K562 (cell line): Measurements from ENCODE around the gene OR10D3. TPM values are rescaled to one million over a fixed set of nuclear protein-coding genes. Genes with fewer than 3 reads are reported as not detected.

Source experiments
- ATAC-seq: fragments of 200-7000 bp; cut with Tn5 transposase; 3 replicates; pipeline ENCODE4 v1.9.1; 2020; ENCODE audit warnings: moderate library complexity
- BruUV-seq: library from RNA; stranded (reverse); fragments of 400-500 nt; replicated peaks from 2 replicates; lab custom pipeline; 2021; lab: Mats Ljungman, UMichigan
- CTCF ChIA-PET: fragments of 300-600 bp; formaldehyde crosslinking; extraction: SDS; loops from one replicate; lab custom pipeline; 2021; ENCODE audit warnings: low intra/inter-chr PET ratio; lab: Yijun Ruan, JAX
- POLR2A ChIA-PET: fragments of 300-600, 350-650 bp; sonication (Branson Sonifier 250); formaldehyde crosslinking; extraction: SDS; loops from one replicate; lab custom pipeline; 2021; ENCODE audit warnings: antibody characterized with exemption, inconsistent platforms; lab: Yijun Ruan, JAX
- DNase-seq, 4 experiments: peaks; one replicate each; pipeline versions ENCODE4 v3.0.0 to v3.0.0-alpha.2; 2011 to 2018; ENCODE audit warnings: low spot score in 3 of 4, mixed read lengths in 3 of 4; ENCODE audit errors: extremely low read depth in 1 of 4
- FAIRE-seq: peaks from 2 replicates; lab custom pipeline; 2011; peaks lifted over from hg19 to GRCh38; lab: Jason Lieb, UNC
- H2AFZ ChIP-seq: 2 replicates; pipeline ENCODE4 v1.6.0; 2011; ENCODE audit warnings: low read depth, low read length, control low read depth, inconsistent platforms
- H3K27ac ChIP-seq: fragments of 200-600 bp; 3 replicates; pipeline ENCODE4 v1.8.0; 2011; ENCODE audit warnings: low read depth, mild to moderate bottlenecking, control low read depth, inconsistent platforms, low read length, moderate library complexity, mixed read lengths; ENCODE audit errors: extremely low read depth
- H3K27me3 ChIP-seq, 2 experiments: fragments of 300-600 bp in 1 of 2; 2 replicates in 1 of 2; 3 replicates in 1 of 2; pipeline versions ENCODE4 v1.6.0 to v1.8.0; 2011; ENCODE audit warnings: inconsistent platforms in 2 of 2, low read length in 2 of 2, mild to moderate bottlenecking in 1 of 2, mixed read lengths in 1 of 2, moderate library complexity in 1 of 2; ENCODE audit not compliant: control insufficient read depth in 2 of 2, insufficient read depth in 2 of 2
- H3K36me3 ChIP-seq: fragments of 300-600 bp; 3 replicates; pipeline ENCODE4 v1.8.0; 2011; ENCODE audit warnings: mild to moderate bottlenecking, low read length, inconsistent platforms; ENCODE audit not compliant: control insufficient read depth, insufficient read depth
- H3K4me1 ChIP-seq, 2 experiments: fragments of 200-600 bp in 1 of 2; replicated peaks in 1 of 2; 2 replicates in 1 of 2; 3 replicates in 1 of 2; pipeline versions ENCODE4 v1.5.1 to v1.8.0; 2011; ENCODE audit warnings: inconsistent platforms in 2 of 2, low read length in 2 of 2, mild to moderate bottlenecking in 1 of 2, mixed read lengths in 1 of 2, moderate library complexity in 1 of 2; ENCODE audit not compliant: control insufficient read depth in 2 of 2, insufficient read depth in 2 of 2
- H3K4me2 ChIP-seq: 2 replicates; pipeline ENCODE4 v1.6.1; 2011; ENCODE audit warnings: low read length, control low read depth, inconsistent platforms, mixed read lengths; ENCODE audit not compliant: insufficient read depth
- H3K4me3 ChIP-seq: fragments of 200-600 bp; sonication (generic), shearing (Covaris generic); 2 replicates; pipeline ENCODE4 v1.5.1; 2016; ENCODE audit warnings: control low read depth, inconsistent platforms
- H3K79me2 ChIP-seq: fragments of 200-600 bp; 3 replicates; pipeline ENCODE4 v1.8.0; 2011; ENCODE audit warnings: low read length, inconsistent platforms; ENCODE audit not compliant: control insufficient read depth, insufficient read depth
- H3K9ac ChIP-seq, 2 experiments: 2 replicates each; pipeline versions ENCODE4 v1.6.0 to v1.6.1; 2011; ENCODE audit warnings: low read depth in 2 of 2, low read length in 2 of 2, control low read depth in 1 of 2, inconsistent platforms in 1 of 2, mild to moderate bottlenecking in 1 of 2, mixed read lengths in 1 of 2; ENCODE audit not compliant: insufficient read depth in 1 of 2
- H3K9me1 ChIP-seq: one replicate; pipeline ENCODE4 v1.6.0; 2011; ENCODE audit warnings: inconsistent platforms, mild to moderate bottlenecking, low read length, moderate library complexity; ENCODE audit not compliant: control insufficient read depth, insufficient read depth
- H3K9me3 ChIP-seq: replicated peaks from 2 replicates; pipeline ENCODE4 v1.5.1; 2011; ENCODE audit warnings: low read depth, low read length, inconsistent platforms; ENCODE audit not compliant: control insufficient read depth, insufficient read depth
- H4K20me1 ChIP-seq: replicated peaks from 2 replicates; pipeline ENCODE4 v1.6.1; 2011; ENCODE audit warnings: low read length, inconsistent platforms, mixed read lengths; ENCODE audit not compliant: control insufficient read depth, insufficient read depth
- CBX8 ChIP-seq: fragments of 200-600 bp; sonication (generic); IDR thresholded peaks from 2 replicates; pipeline ENCODE4 v1.6.1; 2012; ENCODE audit warnings: borderline replicate concordance, mixed run types, low read depth, mild to moderate bottlenecking, moderate library complexity, mixed read lengths, low read length, control low read depth, inconsistent platforms; ENCODE audit not compliant: poor library complexity, severe bottlenecking; ENCODE audit errors: extremely low read depth
- ELF1 ChIP-seq: fragments of 200-800 bp; sonication (Bioruptor generic); IDR thresholded peaks from 2 replicates; pipeline ENCODE4 v1.6.1; 2016; ENCODE audit warnings: missing genetic modification characterization, missing compliant biosample characterization
- ETV1 ChIP-seq: fragments of 450-650 bp; conservative IDR thresholded peaks from 2 replicates; pipeline ENCODE4 v1.6.1; 2016; ENCODE audit warnings: missing genetic modification characterization, control low read depth, low read depth, missing compliant biosample characterization
- FOXO4 ChIP-seq: fragments of 450-650 bp; formaldehyde crosslinking; IDR thresholded peaks from 2 replicates; pipeline ENCODE4 v1.4.0; 2020; ENCODE audit warnings: mild to moderate bottlenecking, moderate library complexity
- HMG20B ChIP-seq: fragments of 250-450 bp; sonication (Bioruptor Pico); IDR thresholded peaks from 2 replicates; pipeline ENCODE4 v1.5.0; 2021; ENCODE audit warnings: mild to moderate bottlenecking
- MCM5 ChIP-seq: fragments of 450-650 bp; IDR thresholded peaks from 2 replicates; pipeline ENCODE4 v1.6.1; 2016; ENCODE audit warnings: low read depth
- MEIS2 ChIP-seq: fragments of 450-650 bp; IDR thresholded peaks from 2 replicates; pipeline ENCODE4 v1.6.1; 2014; ENCODE audit warnings: mild to moderate bottlenecking; ENCODE audit not compliant: partially characterized antibody
- MYC ChIP-seq, 2 experiments: fragments of 250-450 bp in 1 of 2; sonication (Bioruptor Pico) in 1 of 2; IDR thresholded peaks; 2 replicates each; pipeline versions ENCODE4 v1.5.1 to v1.6.1; 2012 to 2021; ENCODE audit warnings: low read depth in 2 of 2, borderline replicate concordance in 1 of 2, improper control_type of control experiment in 1 of 2, low read length in 1 of 2, mild to moderate bottlenecking in 1 of 2, moderate library complexity in 1 of 2
- NFIX ChIP-seq: fragments of 250-450 bp; sonication (Bioruptor Pico); IDR thresholded peaks from 2 replicates; pipeline ENCODE4 v1.4.0; 2020; ENCODE audit warnings: low read depth, mild to moderate bottlenecking, moderate library complexity
- POLR2AphosphoS5 ChIP-seq: IDR thresholded peaks from 2 replicates; pipeline ENCODE4 v1.6.1; 2011; ENCODE audit warnings: mild to moderate bottlenecking, low read depth, low read length, moderate library complexity; ENCODE audit not compliant: control insufficient read depth, insufficient read depth
- STAG1 ChIP-seq: sonication (generic); formaldehyde crosslinking; IDR thresholded peaks from 2 replicates; pipeline ENCODE4 v1.5.0; 2020; ENCODE audit warnings: missing genetic modification reagents, borderline replicate concordance
- TCF7L2 ChIP-seq: fragments of 150-350 bp; IDR thresholded peaks from 2 replicates; pipeline ENCODE4 v1.6.1; 2016; ENCODE audit warnings: low read depth, mild to moderate bottlenecking, low read length, moderate library complexity
- ZBTB9 ChIP-seq: fragments of 450-650 bp; formaldehyde crosslinking; IDR thresholded peaks from 2 replicates; pipeline ENCODE4 v1.4.0; 2020; ENCODE audit warnings: mild to moderate bottlenecking, moderate library complexity
- ZNF253 ChIP-seq: fragments of 250-450 bp; sonication (Bioruptor Pico); conservative IDR thresholded peaks from 2 replicates; pipeline ENCODE4 v1.6.1; 2021; ENCODE audit warnings: mild to moderate bottlenecking
- ZNF282 ChIP-seq: sonication (generic); formaldehyde crosslinking; IDR thresholded peaks from 2 replicates; pipeline ENCODE4 v1.8.1; 2023; ENCODE audit warnings: missing genetic modification reagents
- ZNF316 ChIP-seq: fragments of 450-650 bp; IDR thresholded peaks from 2 replicates; pipeline ENCODE4 v1.6.1; 2016
- ZNF551 ChIP-seq: fragments of 250-450 bp; sonication (Bioruptor Pico); IDR thresholded peaks from 2 replicates; pipeline ENCODE4 v1.5.0; 2021; ENCODE audit warnings: mild to moderate bottlenecking, moderate library complexity
- ZNF586 ChIP-seq: fragments of 450-650 bp; formaldehyde crosslinking; conservative IDR thresholded peaks from 2 replicates; pipeline ENCODE4 v1.4.0; 2020; ENCODE audit warnings: mild to moderate bottlenecking, moderate library complexity
- WGBS: fragments of 100-300 bp; shearing (Covaris generic); methylation state at CpG from one replicate; pipeline ENCODE4 v1.1.6; 2016; ENCODE audit warnings: low coverage, mixed read lengths; ENCODE audit not compliant: insufficient coverage; ENCODE audit errors: missing lambda C conversion rate; 5-methylcytosine and 5-hydroxymethylcytosine counted together
- in situ Hi-C: fragments of 300-500 bp; cut with MboI; formaldehyde crosslinking; loops from 4 replicates; pipeline ENCODE4 v1.15.0; 2018; ENCODE audit warnings: inconsistent platforms, mixed read lengths
- intact Hi-C: fragments of 100-400 bp; cut with micrococcal nuclease; formaldehyde crosslinking; loops from 2 replicates; pipeline ENCODE4 v1.14.2; 2022
- polyA plus RNA-seq, 8 experiments: library from polyadenylated mRNA; depleted of rRNA in 4 of 8; stranded (reverse) in 5 of 8; unstranded in 3 of 8; fragments of >200 nt; fragmentation: Nextera tagmentation in 2 of 8; fragmentation: Illumina TruSeq in 1 of 8; extraction: Ambion mirVana in 2 of 8; extraction: Trizol in 1 of 8; gene quantifications; 2 replicates each; pipeline versions ENCODE4 v1.2.1 to v1.2.3, GENCODE V29; 2011 to 2014; ENCODE audit warnings: inconsistent platforms in 1 of 8, missing spikeins in 1 of 8
- total RNA-seq, 7 experiments: library from RNA; depleted of rRNA in 6 of 7; stranded (reverse); fragments of >200 nt in 6 of 7; fragmentation: Illumina TruSeq in 2 of 7; extraction: Trizol in 2 of 7; gene quantifications; 2 replicates each; pipeline versions ENCODE4 v1.2.1 to v1.2.3, GENCODE V29; 2011 to 2021; ENCODE audit warnings: low replicate concordance in 1 of 7
- TF ChIP-seq, protein P1 (sequence below), 2 experiments: IDR thresholded peaks; 2 replicates each; pipeline ENCODE4 v1.6.1; 2011; ENCODE audit warnings: borderline replicate concordance in 1 of 2, control low read depth in 1 of 2, low read depth in 1 of 2, low read length in 1 of 2, mild to moderate bottlenecking in 1 of 2, mixed read lengths in 1 of 2, moderate library complexity in 1 of 2; ENCODE audit not compliant: insufficient read depth in 1 of 2, insufficient read length in 1 of 2, poor library complexity in 1 of 2, severe bottlenecking in 1 of 2; ENCODE audit errors: extremely low read depth in 1 of 2

OR10D3 gene
- total and polyA plus RNA-seq, 9 of the 15 experiments (the other 6 are each of a cell fraction or from before 2014, with no cell fraction given), result 0.07 to 2.9 (median 0.80) TPM; not detected in 1

GRCh38 chr11:124197999-124198398, 14.9 kb downstream of the OR10D3 start:
- no peak for ATAC-seq
- Histone ChIP-seq H3K9ac (no peak overlapping the region), H2AFZ (no peak overlapping the region), H3K36me3 (peaks cover 6% of the 10 kb centered on the region; the same call in 2 of the 3 replicates), H3K27ac (no peak overlapping the region), H3K9me1 (no peaks in the 10 kb centered on the region), H3K27me3 (no peaks in the 10 kb centered on the region), H3K4me1 (peaks cover 0 to 11% of the 10 kb centered on the region in 2 experiments; a peak in 2 of 5 replicates), H3K4me2 (no peak overlapping the region), H3K9me3 (no peaks in the 10 kb centered on the region), H3K4me3 (no peak overlapping the region), H3K79me2 (peaks cover 5% of the 10 kb centered on the region; the same call in 2 of the 3 replicates), H4K20me1 (no peaks in the 10 kb centered on the region)
- FAIRE-seq, result no peak
- 90% methylated on average over 2 of the region's 2 CpGs for WGBS
- no peak for DNase-seq
- ChIA-PET CTCF (no interaction called here), POLR2A (interaction anchor here (0.6 to 1.2 kb wide), 4 partner anchors 9 to 22 kb away, joined by 3 to 5 read pairs (median 4); no protein-coding TSS in a partner anchor)
- no peak for TF ChIP-seq STAG1 (CRISPR knock-in tag)
- no peak for TF ChIP-seq MCM5
- TF ChIP-seq ZBTB9, result no peak
- no peak for TF ChIP-seq FOXO4 (CRISPR knock-in tag)
- no peak for TF ChIP-seq NFIX
- TF ChIP-seq ZNF551 (CRISPR knock-in tag), result no peak
- no peak for TF ChIP-seq ZNF253 (CRISPR knock-in tag)
- no peak for TF ChIP-seq ELF1
- TF ChIP-seq, protein P1, sequence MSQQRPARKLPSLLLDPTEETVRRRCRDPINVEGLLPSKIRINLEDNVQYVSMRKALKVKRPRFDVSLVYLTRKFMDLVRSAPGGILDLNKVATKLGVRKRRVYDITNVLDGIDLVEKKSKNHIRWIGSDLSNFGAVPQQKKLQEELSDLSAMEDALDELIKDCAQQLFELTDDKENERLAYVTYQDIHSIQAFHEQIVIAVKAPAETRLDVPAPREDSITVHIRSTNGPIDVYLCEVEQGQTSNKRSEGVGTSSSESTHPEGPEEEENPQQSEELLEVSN (IDR thresholded peaks at IDR 0.05; ENCODE audit: borderline replicate concordance in 1 of 2, extremely low read depth in 1 of 2, insufficient read depth in 1 of 2, insufficient read length in 1 of 2, low read depth in 1 of 2, low read length in 1 of 2, poor library complexity in 1 of 2, severe bottlenecking in 1 of 2), result no peak
- TF ChIP-seq ZNF586 (CRISPR knock-in tag), result no peak
- TF ChIP-seq MYC (IDR thresholded peaks at IDR 0.05; ENCODE audit: low read depth, low read length), result no peak
- no peak for TF ChIP-seq MYC (CRISPR knock-in tag; IDR thresholded peaks at IDR 0.05; ENCODE audit: borderline replicate concordance, low read depth)
- no peak for TF ChIP-seq HMG20B
- TF ChIP-seq POLR2AphosphoS5, result no peak
- TF ChIP-seq MEIS2, result no peak
- no peak for TF ChIP-seq TCF7L2
- TF ChIP-seq ZNF282 (CRISPR knock-in tag), result no peak
- TF ChIP-seq CBX8, result no peak
- no peak for TF ChIP-seq ETV1
- no peak for TF ChIP-seq ZNF316
- in situ Hi-C loops (no loop called here), intact Hi-C loops (loop anchor here (10.0 kb wide), 2 partner anchors 387 to 453 kb away; partner anchors contain the start of gene ZNF202)
- BruUV-seq, result no TSS peak
